HepG2 (cell line): Measurements from ENCODE around the gene MX2. TPM values are rescaled to one million over a fixed set of nuclear protein-coding genes. Genes with fewer than 3 reads are reported as not detected.

Experiments
- CENPBD1 ChIP-seq: sonication (generic); formaldehyde crosslinking; IDR thresholded peaks from 2 replicates; pipeline ENCODE4 v1.8.0; 2022; ENCODE audit warnings: missing genetic modification reagents, low read depth, mild to moderate bottlenecking, borderline replicate concordance
- ETS1 ChIP-seq: sonication (generic); formaldehyde crosslinking; IDR thresholded peaks from 2 replicates; pipeline ENCODE4 v1.4.0; 2020; ENCODE audit warnings: missing genetic modification reagents
- NFE2L1 ChIP-seq: sonication (generic); formaldehyde crosslinking; IDR thresholded peaks from 2 replicates; pipeline ENCODE4 v1.4.0; 2020; ENCODE audit warnings: missing genetic modification reagents, mild to moderate bottlenecking, borderline replicate concordance
- PBX3 ChIP-seq: sonication (generic); formaldehyde crosslinking; IDR thresholded peaks from 2 replicates; pipeline ENCODE4 v1.8.1; 2023; ENCODE audit warnings: missing genetic modification reagents, inconsistent platforms, borderline replicate concordance
- ZFP1 ChIP-seq: IDR thresholded peaks from 2 replicates; pipeline ENCODE4 v1.6.1; 2016
- ZNF160 ChIP-seq: sonication (generic); formaldehyde crosslinking; IDR thresholded peaks from 2 replicates; pipeline ENCODE4 v1.8.0; 2022; ENCODE audit warnings: mild to moderate bottlenecking, inconsistent platforms, missing genetic modification reagents
- ZNF24 ChIP-seq: fragments of 450-650 bp; IDR thresholded peaks from 2 replicates; pipeline ENCODE4 v1.6.1; 2017; ENCODE audit warnings: antibody characterized with exemption, mild to moderate bottlenecking
- polyA plus RNA-seq, 8 experiments: library from polyadenylated mRNA; depleted of rRNA in 3 of 8; stranded (reverse) in 7 of 8; unstranded in 1 of 8; fragments of >200 nt; fragmentation: Illumina TruSeq in 4 of 8; extraction: Trizol in 4 of 8; gene quantifications; 2 replicates each; pipeline versions ENCODE4 v1.2.1 to v1.2.3, GENCODE V29; 2011 to 2016; ENCODE audit warnings: low read depth in 4 of 8, missing spikeins in 1 of 8, mixed read lengths in 1 of 8; ENCODE audit not compliant: insufficient read depth in 1 of 8
- total RNA-seq, 5 experiments: library from RNA; depleted of rRNA; stranded (reverse); fragments of >200 nt; fragmentation: Illumina TruSeq; extraction: Trizol; gene quantifications; 2 replicates each; pipeline ENCODE4 v1.2.3, GENCODE V29; 2016; ENCODE audit warnings: low read depth in 1 of 5
- TF ChIP-seq, protein P1 (sequence below): sonication (generic); formaldehyde crosslinking; conservative IDR thresholded peaks from 2 replicates; pipeline ENCODE4 v1.4.0; 2020; ENCODE audit warnings: mild to moderate bottlenecking, missing genetic modification reagents, moderate library complexity

The MX2 gene
- total and polyA plus RNA-seq, 2 of the 13 experiments (the other 11 are each of a cell fraction or from before 2014, with no cell fraction given): 24.0 to 35.7 TPM

GRCh38 chr21:41375875-41376274, 14.0 kb downstream of the MX2 start (continued):
- no peak for TF ChIP-seq ETS1 (CRISPR knock-in tag)
- no peak for TF ChIP-seq PBX3 (CRISPR knock-in tag)
- TF ChIP-seq, protein P1, sequence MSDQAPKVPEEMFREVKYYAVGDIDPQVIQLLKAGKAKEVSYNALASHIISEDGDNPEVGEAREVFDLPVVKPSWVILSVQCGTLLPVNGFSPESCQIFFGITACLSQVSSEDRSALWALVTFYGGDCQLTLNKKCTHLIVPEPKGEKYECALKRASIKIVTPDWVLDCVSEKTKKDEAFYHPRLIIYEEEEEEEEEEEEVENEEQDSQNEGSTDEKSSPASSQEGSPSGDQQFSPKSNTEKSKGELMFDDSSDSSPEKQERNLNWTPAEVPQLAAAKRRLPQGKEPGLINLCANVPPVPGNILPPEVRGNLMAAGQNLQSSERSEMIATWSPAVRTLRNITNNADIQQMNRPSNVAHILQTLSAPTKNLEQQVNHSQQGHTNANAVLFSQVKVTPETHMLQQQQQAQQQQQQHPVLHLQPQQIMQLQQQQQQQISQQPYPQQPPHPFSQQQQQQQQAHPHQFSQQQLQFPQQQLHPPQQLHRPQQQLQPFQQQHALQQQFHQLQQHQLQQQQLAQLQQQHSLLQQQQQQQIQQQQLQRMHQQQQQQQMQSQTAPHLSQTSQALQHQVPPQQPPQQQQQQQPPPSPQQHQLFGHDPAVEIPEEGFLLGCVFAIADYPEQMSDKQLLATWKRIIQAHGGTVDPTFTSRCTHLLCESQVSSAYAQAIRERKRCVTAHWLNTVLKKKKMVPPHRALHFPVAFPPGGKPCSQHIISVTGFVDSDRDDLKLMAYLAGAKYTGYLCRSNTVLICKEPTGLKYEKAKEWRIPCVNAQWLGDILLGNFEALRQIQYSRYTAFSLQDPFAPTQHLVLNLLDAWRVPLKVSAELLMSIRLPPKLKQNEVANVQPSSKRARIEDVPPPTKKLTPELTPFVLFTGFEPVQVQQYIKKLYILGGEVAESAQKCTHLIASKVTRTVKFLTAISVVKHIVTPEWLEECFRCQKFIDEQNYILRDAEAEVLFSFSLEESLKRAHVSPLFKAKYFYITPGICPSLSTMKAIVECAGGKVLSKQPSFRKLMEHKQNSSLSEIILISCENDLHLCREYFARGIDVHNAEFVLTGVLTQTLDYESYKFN (CRISPR knock-in tag): no peak
- TF ChIP-seq CENPBD1 (CRISPR knock-in tag): no peak
- TF ChIP-seq ZNF24: no peak
- TF ChIP-seq NFE2L1 (CRISPR knock-in tag): no peak
- no peak for TF ChIP-seq ZFP1 (CRISPR knock-in tag)
- no peak for TF ChIP-seq ZNF160
- TF ChIP-seq, all 625 proteins: peak for 0
